ENCODE data around the gene HSP90AB1.
"Not testable (repeated sequence)": the region's sequence is repeated elsewhere in the genome, so short reads cannot be mapped to it uniquely, and the experiment has no call there.

Gene HSP90AB1

GRCh38 chr6:44222486-44223318, 24.2 kb upstream of the HSP90AB1 start:
- no peak for DNase-seq

GRCh38 chr6:44223319-44224028, 23.4 kb upstream of the HSP90AB1 start, which contains the start of gene SLC29A1:
SLC29A1 (plus strand) TSS chr6:44223595; CDS start chr6:44227314, 3,719 bp downstream.
- peak; percentile 87 for DNase-seq

- no peak for DNase-seq
Measured at GRCh38 chr6:44224029-44224964, 22.6 kb upstream of the HSP90AB1 start.

- no peak for DNase-seq
Measured at GRCh38 chr6:44224965-44225305, 22.0 kb upstream of the HSP90AB1 start.

GRCh38 chr6:44225579-44226325, 21.1 kb upstream of the HSP90AB1 start:
- no peak for DNase-seq

GRCh38 chr6:44226368-44227147, 20.3 kb upstream of the HSP90AB1 start:
- no peak for DNase-seq

- no peak for DNase-seq
Measured at GRCh38 chr6:44227148-44227793, 19.6 kb upstream of the HSP90AB1 start.

GRCh38 chr6:44228031-44228430, 18.9 kb upstream of the HSP90AB1 start:
- no peak for DNase-seq

GRCh38 chr6:44228433-44228832, 18.5 kb upstream of the HSP90AB1 start:
- DNase-seq = no peak

GRCh38 chr6:44228836-44229235, 18.1 kb upstream of the HSP90AB1 start:
- DNase-seq = no peak

GRCh38 chr6:44229376-44230033, 17.4 kb upstream of the HSP90AB1 start:
- DNase-seq = no peak

- DNase-seq = no peak
Measured at GRCh38 chr6:44230034-44230675, 16.7 kb upstream of the HSP90AB1 start.

- DNase-seq = not testable (repeated sequence)
Measured at GRCh38 chr6:44231426-44231825, 15.5 kb upstream of the HSP90AB1 start.

- no peak for DNase-seq
Measured at GRCh38 chr6:44232676-44233566, 14.0 kb upstream of the HSP90AB1 start.

GRCh38 chr6:44233567-44234100, 13.3 kb upstream of the HSP90AB1 start:
- no peak for DNase-seq

- peak; percentile 13 for DNase-seq
Measured at GRCh38 chr6:44234101-44235025, 12.5 kb upstream of the HSP90AB1 start.

- DNase-seq = no peak
Measured at GRCh38 chr6:44235269-44235668, 11.6 kb upstream of the HSP90AB1 start.
